Measurements from ENCODE around the gene PPM1H.

Gene PPM1H

GRCh38 chr12:62604373-62604772, 330.6 kb downstream of the PPM1H start:
- no peak for DNase-seq (ENCODE audit: low spot score)

DNA sequence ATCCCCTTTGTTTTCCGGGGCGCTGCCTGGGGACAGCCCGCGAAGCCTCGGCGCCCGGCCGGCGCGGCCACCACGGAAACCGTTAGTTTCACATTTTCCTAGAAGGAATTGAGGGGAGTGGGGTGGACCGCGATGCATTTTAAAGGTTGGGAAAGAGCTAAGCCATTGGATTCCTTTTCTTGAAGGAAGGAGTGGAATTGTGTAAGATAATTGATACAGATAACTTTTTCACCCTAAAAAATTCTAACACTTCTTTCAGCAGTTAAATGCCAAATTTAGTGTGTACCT, 331.2 kb downstream of the PPM1H start:
- no peak for DNase-seq (ENCODE audit: low spot score)

DNA sequence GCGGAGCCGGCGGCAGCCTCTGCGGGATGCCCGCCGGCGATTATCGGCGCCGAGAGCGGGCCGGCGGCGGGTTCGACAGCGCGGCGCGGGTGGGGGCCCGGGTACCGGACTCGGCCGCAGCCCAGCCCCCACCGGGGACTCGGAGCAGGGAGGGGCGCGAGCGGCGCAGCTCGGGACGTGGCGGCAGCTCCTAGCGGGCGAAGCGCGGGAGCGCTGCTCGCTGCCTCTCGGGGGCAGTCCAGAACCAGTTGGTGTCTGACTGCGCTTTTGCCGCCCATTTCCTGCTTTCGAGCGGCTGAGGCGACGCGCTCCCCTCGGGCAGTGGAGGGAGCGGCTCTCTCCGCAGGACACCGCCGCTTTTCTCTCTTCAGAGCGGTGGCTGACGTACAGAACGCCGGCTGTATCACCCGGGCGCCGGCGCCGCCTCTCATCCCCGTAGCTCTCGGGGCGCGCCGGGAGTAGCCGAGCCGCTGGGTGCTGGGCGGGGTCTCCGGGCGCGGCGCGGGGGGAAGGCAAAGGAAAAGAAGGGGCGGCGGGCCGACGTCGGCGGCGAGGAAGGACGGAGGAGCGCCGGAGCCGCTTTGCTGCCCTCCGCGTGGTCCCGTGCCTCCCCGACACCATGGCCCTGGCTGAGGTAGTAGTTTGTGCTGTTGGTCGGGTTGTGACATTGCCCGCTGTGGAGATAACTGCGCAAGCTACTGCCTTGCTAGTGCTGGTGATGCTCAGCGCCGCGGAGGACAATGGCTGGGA, 331.7 kb downstream of the PPM1H start:
- DNase-seq (ENCODE audit: low spot score): peak; percentile 78

DNA sequence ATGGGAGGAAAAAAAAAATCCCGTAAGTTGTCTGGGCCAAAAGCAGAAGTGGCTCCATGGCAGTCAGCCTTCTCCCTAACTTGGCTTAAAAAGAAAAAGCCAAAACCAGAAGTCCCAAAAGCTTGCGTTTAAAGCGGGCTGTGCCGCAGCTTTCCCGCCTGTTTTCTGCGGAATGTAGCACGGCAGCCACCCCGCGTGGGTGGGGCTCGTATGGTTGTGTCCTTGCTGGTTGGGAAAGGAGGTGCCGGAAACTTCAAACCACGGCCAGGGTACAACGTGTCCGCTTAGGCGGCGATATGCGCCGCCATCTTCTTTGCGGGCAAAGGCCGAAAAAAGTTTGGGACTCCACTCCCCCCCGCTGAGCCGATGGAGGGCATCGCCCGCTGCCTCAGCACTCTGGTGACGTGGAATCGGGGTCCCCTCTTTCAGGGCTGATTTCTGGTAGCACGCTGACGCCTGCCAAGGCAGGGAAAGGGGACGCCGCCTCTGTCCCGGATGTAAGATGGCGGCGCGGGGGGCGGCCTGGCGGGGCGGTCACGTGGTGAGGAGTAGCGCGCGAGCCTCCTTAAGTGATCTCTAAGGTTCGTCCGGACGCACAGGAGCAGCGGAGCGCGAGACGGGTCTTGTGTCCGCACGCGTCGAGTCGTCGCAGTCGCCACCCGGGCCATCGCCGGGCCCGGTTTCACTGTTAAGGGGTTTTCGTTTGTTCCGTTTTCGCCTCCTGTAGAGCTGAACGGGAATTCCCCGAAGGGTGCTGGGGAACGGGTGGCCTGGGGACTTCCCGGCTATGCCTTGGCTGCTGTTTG, 332.5 kb downstream of the PPM1H start:
- peak; percentile 80 for DNase-seq (ENCODE audit: low spot score)

DNA sequence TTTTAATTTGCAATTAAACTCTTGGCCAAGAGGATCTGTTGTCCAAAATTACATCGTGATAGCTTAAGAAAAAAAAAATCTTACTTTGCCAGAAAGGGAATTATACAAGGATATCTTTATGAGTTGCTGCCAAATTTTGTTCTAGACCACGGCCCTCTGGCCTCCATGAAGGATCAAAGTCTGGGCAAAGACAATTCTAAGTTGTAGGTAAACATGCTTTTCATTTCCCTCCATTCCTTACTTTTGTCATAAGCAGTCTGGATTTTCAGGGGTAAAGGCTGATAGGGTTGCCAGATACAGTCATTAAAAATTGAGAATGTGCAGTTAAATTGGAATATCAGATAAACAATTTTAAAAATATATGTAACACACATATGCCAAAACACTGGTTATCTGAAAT, 333.2 kb downstream of the PPM1H start:
- DNase-seq (ENCODE audit: low spot score): no peak

GRCh38 chr12:62599854-62600437, 335.0 kb downstream of the PPM1H start:
- DNase-seq (ENCODE audit: low spot score): no peak

- DNase-seq (ENCODE audit: low spot score): no peak
Measured at GRCh38 chr12:62598846-62599245, 336.1 kb downstream of the PPM1H start.

DNA sequence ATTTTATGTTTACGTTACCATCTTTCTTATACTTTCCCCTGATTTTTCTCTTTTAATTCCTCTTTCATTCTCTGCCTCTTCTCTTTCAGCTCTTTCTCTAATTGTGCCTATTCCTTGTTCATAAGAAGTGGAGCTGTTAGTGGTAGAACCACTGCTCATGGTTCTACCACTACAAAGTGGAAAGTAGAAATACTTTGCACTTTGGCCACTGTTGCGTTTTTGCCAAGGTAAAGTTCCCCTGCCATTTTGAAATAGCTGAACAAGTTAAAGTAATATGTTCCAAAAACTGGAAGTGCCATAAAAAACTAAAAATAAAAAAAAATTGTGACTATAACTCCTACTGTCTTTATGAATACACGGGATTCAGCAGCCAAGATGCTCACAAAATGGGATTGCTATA, 337.7 kb downstream of the PPM1H start:
- no peak for DNase-seq (ENCODE audit: low spot score)
